HCEC 1CT (cell line): ENCODE results near the gene GSTP1.
A peak's percentile ranks its signal among the peaks of the same experiment; 100 is the strongest.
"Not testable (repeated sequence)": the region's sequence is repeated elsewhere in the genome, so short reads cannot be mapped to it uniquely, and the experiment has no call there.

Source experiments
- DNase-seq: peaks from one replicate; pipeline ENCODE4 v3.0.0-alpha.2; 2017

GSTP1 gene

GRCh38 chr11:67564230-67564629 lies 19.4 kb upstream of the GSTP1 start:
- DNase-seq: peak; percentile 13

DNA sequence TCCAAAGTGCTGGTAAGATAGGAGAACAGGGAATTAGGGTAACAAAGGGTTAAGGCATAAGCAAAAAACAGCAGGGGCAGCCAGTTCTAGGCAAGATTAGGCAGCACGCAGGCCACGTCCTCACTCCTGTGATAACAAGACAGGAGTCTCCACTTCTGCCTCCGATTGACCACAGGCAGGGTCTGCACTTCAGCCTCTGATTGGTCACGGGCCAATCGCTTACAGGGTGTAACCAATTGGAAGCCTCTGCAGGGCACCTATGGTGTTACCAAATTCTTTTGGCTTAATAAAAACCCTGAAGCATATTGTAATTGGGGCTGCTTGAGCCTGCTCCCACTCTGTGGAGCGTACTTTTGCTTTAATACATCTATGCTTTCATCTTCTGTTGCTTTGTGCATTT lies 12.2 kb upstream of the GSTP1 start:
- no peak for DNase-seq

DNA sequence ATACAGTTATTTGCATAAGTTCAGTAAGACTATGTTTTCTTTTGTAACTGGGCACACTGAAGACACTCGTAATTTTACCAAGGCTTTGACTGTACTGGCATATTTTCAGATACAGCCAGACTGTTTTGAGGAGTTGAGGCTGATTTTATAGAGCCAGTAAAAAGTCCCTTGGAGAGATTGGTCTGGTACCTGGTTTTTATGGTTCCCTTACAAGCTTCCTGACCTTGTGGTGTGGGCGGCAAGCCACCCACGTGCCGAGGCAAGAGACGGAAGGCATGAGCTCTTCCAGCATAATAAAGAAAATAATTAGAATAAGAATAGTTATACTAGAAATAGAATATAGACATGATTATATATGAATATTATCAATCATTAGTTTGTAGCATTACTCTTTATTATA lies 11.3 kb upstream of the GSTP1 start:
- DNase-seq: no peak

GRCh38 chr11:67572747-67573419 lies 10.7 kb upstream of the GSTP1 start:
- DNase-seq: peak; percentile 26

- DNase-seq: no peak
Measured at GRCh38 chr11:67574938-67575337, 8.7 kb upstream of the GSTP1 start.

DNA sequence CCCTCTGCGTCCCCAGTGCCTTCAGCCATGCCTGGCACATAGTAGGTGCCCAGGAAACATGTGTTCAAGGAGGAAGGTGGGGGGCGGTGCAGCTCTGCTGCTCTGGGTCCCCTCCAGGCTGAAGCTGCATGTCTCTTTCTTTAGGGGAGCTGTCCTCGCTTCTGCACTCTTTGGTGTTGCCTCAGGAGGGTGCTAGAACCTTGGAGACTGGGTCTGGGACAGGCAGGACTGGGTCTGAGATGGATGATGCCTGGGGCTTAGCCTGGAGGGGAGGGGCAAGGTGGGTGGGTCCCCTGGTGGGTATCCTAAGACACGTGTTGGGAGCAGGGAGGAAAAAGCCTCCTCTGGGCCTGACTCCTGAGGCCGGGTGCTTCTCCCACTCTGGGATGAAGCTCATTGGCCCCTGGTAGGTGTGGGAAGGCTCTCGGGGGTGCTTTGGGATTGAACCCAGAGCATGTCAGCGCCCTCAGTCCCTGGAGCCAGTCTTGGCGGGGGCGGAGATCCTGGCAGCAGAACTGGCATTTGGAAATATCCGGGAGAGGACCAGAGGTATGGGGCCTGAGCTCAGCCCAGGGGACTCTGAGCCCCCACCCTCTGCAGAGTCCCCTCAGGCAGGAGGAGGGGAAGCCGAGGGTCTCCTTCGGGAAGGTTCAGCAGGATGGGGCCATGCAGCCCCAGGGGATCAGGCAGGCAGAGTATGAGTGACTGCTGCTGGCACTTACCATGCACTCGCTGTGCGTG lies 6.7 kb upstream of the GSTP1 start:
- no peak for DNase-seq

DNA sequence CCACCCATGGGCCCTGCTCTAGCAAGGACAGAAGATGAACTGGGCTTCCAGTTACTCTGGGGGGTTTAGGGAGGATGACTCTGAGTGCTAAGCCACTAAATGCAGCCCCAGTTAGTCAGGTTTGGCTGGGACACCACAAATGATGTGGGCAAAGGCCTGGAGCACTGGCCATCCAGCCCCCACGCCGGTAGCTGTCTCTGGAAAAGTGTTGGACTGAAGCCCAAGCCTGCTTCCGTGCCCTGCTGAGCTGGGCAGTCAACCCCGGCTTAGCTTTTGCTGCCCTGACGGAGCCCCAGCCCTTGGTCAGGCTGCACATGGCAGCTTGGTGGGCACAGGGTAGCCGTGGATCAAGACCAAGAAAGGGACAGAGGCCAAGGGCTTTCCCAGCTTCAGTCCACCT lies 5.7 kb upstream of the GSTP1 start:
- DNase-seq: no peak

GRCh38 chr11:67581469-67581868 lies 2.1 kb upstream of the GSTP1 start:
- no peak for DNase-seq

DNA sequence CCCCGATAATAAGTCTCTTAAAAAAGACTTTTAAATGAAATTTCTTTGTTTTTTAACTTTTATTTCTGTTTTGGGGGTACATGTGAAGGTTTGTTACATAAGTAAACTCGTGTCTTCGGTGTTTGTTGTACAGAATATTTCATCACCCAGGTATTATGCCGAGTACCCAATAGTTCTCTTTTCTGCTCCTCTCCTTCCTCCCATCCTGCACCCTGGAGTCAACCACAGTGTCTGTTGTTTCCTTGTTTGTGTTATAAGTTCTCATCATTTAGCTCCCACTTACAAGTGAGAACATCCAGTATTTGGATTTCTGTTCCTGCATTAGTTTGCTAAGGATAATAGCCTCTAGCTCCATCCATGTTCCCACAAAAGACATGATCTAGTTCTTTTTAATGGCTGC lies 1.6 kb upstream of the GSTP1 start:
- DNase-seq: no peak

- peak; percentile 31 for DNase-seq
Measured at GRCh38 chr11:67584205-67584880, 731 bp downstream of the GSTP1 start.

- DNase-seq: no peak
Measured at GRCh38 chr11:67584881-67585873, 1.6 kb downstream of the GSTP1 start.

DNA sequence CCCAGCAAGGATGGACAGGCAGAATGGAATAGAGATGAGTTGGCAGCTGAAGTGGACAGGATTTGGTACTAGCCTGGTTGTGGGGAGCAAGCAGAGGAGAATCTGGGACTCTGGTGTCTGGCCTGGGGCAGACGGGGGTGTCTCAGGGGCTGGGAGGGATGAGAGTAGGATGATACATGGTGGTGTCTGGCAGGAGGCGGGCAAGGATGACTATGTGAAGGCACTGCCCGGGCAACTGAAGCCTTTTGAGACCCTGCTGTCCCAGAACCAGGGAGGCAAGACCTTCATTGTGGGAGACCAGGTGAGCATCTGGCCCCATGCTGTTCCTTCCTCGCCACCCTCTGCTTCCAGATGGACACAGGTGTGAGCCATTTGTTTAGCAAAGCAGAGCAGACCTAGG lies 2.3 kb downstream of the GSTP1 start:
- no peak for DNase-seq

DNA sequence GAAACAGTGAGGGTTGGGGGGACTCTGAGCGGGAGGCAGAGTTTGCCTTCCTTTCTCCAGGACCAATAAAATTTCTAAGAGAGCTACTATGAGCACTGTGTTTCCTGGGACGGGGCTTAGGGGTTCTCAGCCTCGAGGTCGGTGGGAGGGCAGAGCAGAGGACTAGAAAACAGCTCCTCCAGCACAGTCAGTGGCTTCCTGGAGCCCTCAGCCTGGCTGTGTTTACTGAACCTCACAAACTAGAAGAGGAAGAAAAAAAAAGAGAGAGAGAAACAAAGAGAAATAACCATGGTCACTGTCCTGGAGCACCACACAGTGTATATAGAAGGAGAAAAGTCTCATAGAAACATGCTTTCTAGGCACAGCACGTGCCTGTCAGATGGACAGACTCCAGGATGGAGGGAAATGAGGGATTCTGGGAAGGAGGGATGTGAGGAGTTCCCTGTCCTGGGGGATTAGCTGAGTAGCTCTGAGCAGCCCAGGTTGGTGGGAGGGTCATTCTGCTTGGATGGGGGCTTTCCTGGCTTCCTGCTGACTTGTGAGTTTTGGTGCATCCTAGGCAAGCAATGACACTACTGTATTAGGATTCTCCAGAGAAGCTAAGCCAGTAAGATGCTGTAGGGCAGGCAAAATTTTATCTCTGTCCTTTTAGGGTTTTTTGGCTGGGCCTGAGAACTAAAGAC lies 3.1 kb downstream of the GSTP1 start:
- DNase-seq: no peak

- DNase-seq: no peak
Measured at GRCh38 chr11:67588136-67588503, 4.5 kb downstream of the GSTP1 start.

- DNase-seq: not testable (repeated sequence)
Measured at GRCh38 chr11:67588899-67589415, 5.3 kb downstream of the GSTP1 start.

- DNase-seq: no peak
Measured at GRCh38 chr11:67592880-67593564, 9.4 kb downstream of the GSTP1 start.

DNA sequence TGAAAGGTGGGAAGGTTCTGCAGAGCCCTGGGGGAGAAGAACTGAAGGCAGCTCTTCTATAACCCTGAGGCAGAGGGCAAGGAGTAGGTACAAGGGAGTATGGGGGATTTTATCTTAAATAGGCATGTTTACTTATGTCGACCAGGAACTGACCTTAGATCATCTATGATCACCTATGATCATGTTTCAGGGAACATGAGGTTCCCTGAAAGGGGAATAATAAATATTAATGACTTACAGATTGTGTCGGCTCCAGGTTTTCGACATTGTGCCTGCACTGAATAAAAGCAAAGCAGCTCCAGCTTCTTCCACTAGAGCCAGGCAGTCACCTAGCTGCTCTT lies 9.9 kb downstream of the GSTP1 start:
- DNase-seq: no peak

GRCh38 chr11:67594480-67594879 lies 10.9 kb downstream of the GSTP1 start:
- DNase-seq: no peak

- no peak for DNase-seq
Measured at GRCh38 chr11:67596753-67597300, 13.2 kb downstream of the GSTP1 start.

DNA sequence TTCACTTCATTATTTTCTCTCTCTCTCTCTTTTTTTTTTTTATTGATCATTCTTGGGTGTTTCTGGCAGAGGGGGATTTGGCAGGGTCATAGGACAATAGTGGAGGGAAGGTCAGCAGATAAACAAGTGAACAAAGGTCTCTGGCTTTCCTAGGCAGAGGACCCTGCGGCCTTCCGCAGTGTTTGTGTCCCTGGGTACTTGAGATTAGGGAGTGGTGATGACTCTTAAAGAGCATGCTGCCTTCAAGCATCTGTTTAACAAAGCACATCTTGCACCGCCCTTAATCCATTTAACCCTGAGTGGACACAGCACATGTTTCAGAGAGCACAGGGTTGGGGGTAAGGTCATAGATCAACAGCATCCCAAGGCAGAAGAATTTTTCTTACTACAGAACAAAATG lies 13.8 kb downstream of the GSTP1 start:
- DNase-seq: not testable (repeated sequence)

GRCh38 chr11:67597963-67598362 lies 14.4 kb downstream of the GSTP1 start:
- DNase-seq: not testable (repeated sequence)
